Ascending aorta (tissue), 2 donors: Measurements from ENCODE around the gene UNG. TPM values are rescaled to one million over a fixed set of nuclear protein-coding genes. Genes with fewer than 3 reads are reported as not detected.
A peak's percentile ranks its signal among the peaks of the same experiment; 100 is the strongest.

Experiments
- DNase-seq, 2 donors: peaks; one replicate each; pipeline ENCODE4 v3.0.0-alpha.2; 2019; ENCODE audit warnings: low spot score in 2 of 2
- H3K27ac ChIP-seq, 2 donors: fragments of 200-600 bp; sonication (generic); one replicate each; pipeline ENCODE4 v1.5.1; 2016 to 2017; ENCODE audit warnings: mild to moderate bottlenecking in 1 of 2
- H3K27me3 ChIP-seq: fragments of 200-600 bp; sonication (generic); one replicate; pipeline ENCODE4 v1.5.1; 2017
- H3K36me3 ChIP-seq, 2 donors: fragments of 200-600 bp; sonication (generic); one replicate each; pipeline ENCODE4 v1.5.1; 2016
- H3K4me1 ChIP-seq, 2 donors: fragments of 200-600 bp; sonication (generic); one replicate each; pipeline ENCODE4 v1.5.1; 2016 to 2017; ENCODE audit warnings: mild to moderate bottlenecking in 1 of 2
- H3K4me3 ChIP-seq, 2 donors: fragments of 200-600 bp; sonication (generic); one replicate each; pipeline ENCODE4 v1.5.1; 2016 to 2017; ENCODE audit warnings: mild to moderate bottlenecking in 1 of 2
- H3K9me3 ChIP-seq, 2 donors: fragments of 200-600 bp; sonication (generic); one replicate each; pipeline ENCODE4 v1.5.1; 2016
- CTCF ChIP-seq, 3 experiments: fragments of 200-600 bp in 2 of 3; fragments of 450-650 bp in 1 of 3; sonication (generic) in 2 of 3; IDR thresholded peaks; one replicate each; pipeline ENCODE4 v1.5.1; 2016 to 2019; ENCODE audit warnings: antibody characterized with exemption in 3 of 3, mild to moderate bottlenecking in 1 of 3, moderate library complexity in 1 of 3
- intact Hi-C: fragments of 100-400 bp; cut with DNase I; formaldehyde crosslinking; loops from one replicate; pipeline ENCODE4 v1.15.1; 2023
- total RNA-seq: library from RNA; depleted of rRNA; stranded (reverse); fragments of >200 nt; gene quantifications from one replicate; pipeline ENCODE4 v1.1.0, GENCODE V29; 2016

UNG gene
- total RNA-seq, 1 donor from 2014 or later = 42.4 TPM

GRCh38 chr12:109131154-109132050 is 34.0 kb downstream of the UNG start:
- DNase-seq = no peak
- Histone ChIP-seq H3K4me1 (peaks cover 0 to 6% of the 10 kb centered on the region in 2 donors), H3K27ac (peak overlapping the region; percentile 15 to 37), H3K27me3 (no peaks in the 10 kb centered on the region), H3K36me3 (no peaks in the 10 kb centered on the region), H3K4me3 (peak overlapping the region in 1 of 2 donors; percentile 34), H3K9me3 (no peaks in the 10 kb centered on the region)
- TF ChIP-seq CTCF (IDR thresholded peaks at IDR 0.05) = no peak
- intact Hi-C loops = no loop called here

DNA sequence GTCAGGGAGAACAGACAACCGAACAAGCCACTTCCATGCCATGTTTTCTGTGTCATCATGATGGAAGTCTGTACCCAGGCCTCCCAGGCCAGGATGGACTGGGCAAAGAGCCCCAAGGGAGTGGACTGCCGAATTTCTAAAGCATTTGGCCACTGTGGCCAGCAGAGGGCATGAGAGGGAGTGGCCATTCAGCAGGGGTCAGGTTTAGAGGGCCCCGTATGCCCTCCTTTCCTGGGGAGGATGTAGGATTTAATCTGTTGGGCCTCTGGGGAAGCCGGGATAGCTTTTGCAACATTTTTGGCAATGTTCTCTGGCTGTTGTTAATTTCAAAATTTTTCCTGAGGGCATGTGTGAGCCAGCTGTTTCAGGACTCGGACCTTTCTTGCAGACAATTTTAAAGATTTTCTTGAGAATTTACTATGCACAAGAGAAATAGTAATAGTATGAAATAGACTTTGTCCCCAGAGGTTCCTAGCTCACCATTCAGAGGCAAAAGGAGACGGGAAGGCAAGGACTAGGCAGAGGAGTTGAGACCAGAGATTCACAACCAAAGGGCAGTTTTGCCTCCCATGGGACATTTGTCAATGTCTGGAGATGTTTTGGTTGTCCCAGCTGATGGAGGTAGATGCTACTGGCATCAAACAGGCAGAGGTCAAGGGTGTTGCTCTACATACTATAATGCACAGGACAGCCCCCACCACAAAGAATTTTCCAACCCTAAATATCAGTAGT is 37.0 kb downstream of the UNG start:
- no peak for DNase-seq

DNA sequence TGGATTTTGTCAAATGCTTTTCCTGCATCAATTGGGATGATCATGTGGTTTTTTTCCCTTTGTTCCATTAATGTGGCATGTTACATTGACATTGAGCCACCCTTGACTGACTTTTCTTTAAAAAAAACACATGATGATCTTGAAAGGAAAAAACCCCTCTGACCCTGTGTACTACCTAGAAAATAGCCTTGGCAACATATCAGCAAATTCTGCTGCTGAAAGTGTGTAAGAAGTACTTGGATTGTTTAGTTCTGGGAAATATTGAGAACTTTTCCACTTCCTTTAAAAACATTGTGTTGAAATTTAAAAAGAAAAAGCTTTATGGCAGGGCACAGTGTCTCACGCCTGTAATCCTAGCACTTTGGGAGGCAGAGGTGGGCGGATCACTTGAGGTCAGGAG is 39.7 kb downstream of the UNG start:
- Histone ChIP-seq H3K4me1 (peaks cover 0 to 6% of the 10 kb centered on the region in 2 donors), H3K27ac (no peak overlapping the region), H3K36me3 (peaks cover 0 to 11% of the 10 kb centered on the region in 2 donors), H3K27me3 (no peaks in the 10 kb centered on the region), H3K9me3 (no peaks in the 10 kb centered on the region), H3K4me3 (no peak overlapping the region)
- intact Hi-C loops = no loop called here
- TF ChIP-seq CTCF (IDR thresholded peaks at IDR 0.05) = no peak
- DNase-seq = no peak

More for the DNA sequence above, 37.0 kb downstream of the UNG start:
- Histone ChIP-seq H3K4me3 (no peak overlapping the region), H3K36me3 (peaks cover 0 to under 1% of the 10 kb centered on the region in 2 donors), H3K4me1 (peaks cover 0 to 6% of the 10 kb centered on the region in 2 donors), H3K27ac (peak overlapping the region in 1 of 2 donors; percentile 31), H3K9me3 (no peaks in the 10 kb centered on the region), H3K27me3 (no peaks in the 10 kb centered on the region)
- intact Hi-C loops = no loop called here
- peak in 2 of 3 experiments; percentile 18 to 22 for TF ChIP-seq CTCF (IDR thresholded peaks at IDR 0.05)

DNA sequence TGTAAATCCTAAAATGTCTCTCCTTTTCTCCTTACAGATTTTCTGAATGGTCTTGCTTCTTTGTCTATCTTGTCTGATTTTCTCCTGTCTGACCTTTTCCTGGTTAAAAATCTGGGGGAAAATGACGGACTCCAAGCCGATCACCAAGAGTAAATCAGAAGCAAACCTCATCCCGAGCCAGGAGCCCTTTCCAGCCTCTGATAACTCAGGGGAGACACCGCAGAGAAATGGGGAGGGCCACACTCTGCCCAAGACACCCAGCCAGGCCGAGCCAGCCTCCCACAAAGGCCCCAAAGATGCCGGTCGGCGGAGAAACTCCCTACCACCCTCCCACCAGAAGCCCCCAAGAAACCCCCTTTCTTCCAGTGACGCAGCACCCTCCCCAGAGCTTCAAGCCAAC is 42.0 kb downstream of the UNG start:
- intact Hi-C loops = no loop called here
- Histone ChIP-seq H3K27me3 (no peaks in the 10 kb centered on the region), H3K36me3 (peaks cover 0 to 15% of the 10 kb centered on the region in 2 donors), H3K27ac (no peak overlapping the region), H3K9me3 (no peaks in the 10 kb centered on the region), H3K4me3 (no peak overlapping the region), H3K4me1 (peaks cover 0 to 2% of the 10 kb centered on the region in 2 donors)
- no peak for DNase-seq
- no peak for TF ChIP-seq CTCF (IDR thresholded peaks at IDR 0.05)

GRCh38 chr12:109139791-109140190 is 42.4 kb downstream of the UNG start:
- no peaks in the 10 kb centered on the region for H3K4me1 ChIP-seq
- H3K4me3 ChIP-seq = no peak overlapping the region
- TF ChIP-seq CTCF (IDR thresholded peaks at IDR 0.05) = no peak
- DNase-seq = no peak
- no peak overlapping the region for H3K27ac ChIP-seq
- H3K36me3 ChIP-seq = peaks cover 0 to 15% of the 10 kb centered on the region in 2 donors
- intact Hi-C loops = no loop called here
- H3K9me3 ChIP-seq = no peaks in the 10 kb centered on the region
- no peaks in the 10 kb centered on the region for H3K27me3 ChIP-seq
